ENCODE results near the gene SRXN1.

GRCh38 chr20:603116-603640 is 49.8 kb downstream of the SRXN1 start:
- TF ChIP-seq, protein P1, sequence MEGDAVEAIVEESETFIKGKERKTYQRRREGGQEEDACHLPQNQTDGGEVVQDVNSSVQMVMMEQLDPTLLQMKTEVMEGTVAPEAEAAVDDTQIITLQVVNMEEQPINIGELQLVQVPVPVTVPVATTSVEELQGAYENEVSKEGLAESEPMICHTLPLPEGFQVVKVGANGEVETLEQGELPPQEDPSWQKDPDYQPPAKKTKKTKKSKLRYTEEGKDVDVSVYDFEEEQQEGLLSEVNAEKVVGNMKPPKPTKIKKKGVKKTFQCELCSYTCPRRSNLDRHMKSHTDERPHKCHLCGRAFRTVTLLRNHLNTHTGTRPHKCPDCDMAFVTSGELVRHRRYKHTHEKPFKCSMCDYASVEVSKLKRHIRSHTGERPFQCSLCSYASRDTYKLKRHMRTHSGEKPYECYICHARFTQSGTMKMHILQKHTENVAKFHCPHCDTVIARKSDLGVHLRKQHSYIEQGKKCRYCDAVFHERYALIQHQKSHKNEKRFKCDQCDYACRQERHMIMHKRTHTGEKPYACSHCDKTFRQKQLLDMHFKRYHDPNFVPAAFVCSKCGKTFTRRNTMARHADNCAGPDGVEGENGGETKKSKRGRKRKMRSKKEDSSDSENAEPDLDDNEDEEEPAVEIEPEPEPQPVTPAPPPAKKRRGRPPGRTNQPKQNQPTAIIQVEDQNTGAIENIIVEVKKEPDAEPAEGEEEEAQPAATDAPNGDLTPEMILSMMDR (IDR thresholded peaks at IDR 0.05), result no peak
- TF ChIP-seq POLR2A (IDR thresholded peaks at IDR 0.05), result no peak
